Retinal pigment epithelial cell (primary cell): ENCODE results near the gene GPR21.

ENCODE experiments used
- DNase-seq: peaks from one replicate; pipeline ENCODE4 v3.0.0-alpha.2; 2010; ENCODE audit warnings: low read depth
- H3K4me3 ChIP-seq: 2 replicates; pipeline ENCODE4 v1.5.1; 2011; ENCODE audit warnings: mild to moderate bottlenecking, low read length, control low read depth, moderate library complexity
- TF ChIP-seq, protein P1 (sequence below): conservative IDR thresholded peaks from 2 replicates; pipeline ENCODE4 v1.5.1; 2011; ENCODE audit warnings: low read depth, low read length, control low read depth, inconsistent platforms

Gene GPR21

GRCh38 chr9:123048748-123049147, 15.3 kb downstream of the GPR21 start:
- no peak overlapping the region for H3K4me3 ChIP-seq
- no peak for DNase-seq
- TF ChIP-seq, protein P1, sequence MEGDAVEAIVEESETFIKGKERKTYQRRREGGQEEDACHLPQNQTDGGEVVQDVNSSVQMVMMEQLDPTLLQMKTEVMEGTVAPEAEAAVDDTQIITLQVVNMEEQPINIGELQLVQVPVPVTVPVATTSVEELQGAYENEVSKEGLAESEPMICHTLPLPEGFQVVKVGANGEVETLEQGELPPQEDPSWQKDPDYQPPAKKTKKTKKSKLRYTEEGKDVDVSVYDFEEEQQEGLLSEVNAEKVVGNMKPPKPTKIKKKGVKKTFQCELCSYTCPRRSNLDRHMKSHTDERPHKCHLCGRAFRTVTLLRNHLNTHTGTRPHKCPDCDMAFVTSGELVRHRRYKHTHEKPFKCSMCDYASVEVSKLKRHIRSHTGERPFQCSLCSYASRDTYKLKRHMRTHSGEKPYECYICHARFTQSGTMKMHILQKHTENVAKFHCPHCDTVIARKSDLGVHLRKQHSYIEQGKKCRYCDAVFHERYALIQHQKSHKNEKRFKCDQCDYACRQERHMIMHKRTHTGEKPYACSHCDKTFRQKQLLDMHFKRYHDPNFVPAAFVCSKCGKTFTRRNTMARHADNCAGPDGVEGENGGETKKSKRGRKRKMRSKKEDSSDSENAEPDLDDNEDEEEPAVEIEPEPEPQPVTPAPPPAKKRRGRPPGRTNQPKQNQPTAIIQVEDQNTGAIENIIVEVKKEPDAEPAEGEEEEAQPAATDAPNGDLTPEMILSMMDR: no peak

- no peak overlapping the region for H3K4me3 ChIP-seq
- peak; percentile 76 for DNase-seq
- TF ChIP-seq, protein P1: no peak
Measured at GRCh38 chr9:123049589-123050222, 16.2 kb downstream of the GPR21 start.

GRCh38 chr9:123053046-123053445, 19.6 kb downstream of the GPR21 start:
- no peak overlapping the region for H3K4me3 ChIP-seq
- DNase-seq: no peak
- TF ChIP-seq, protein P1: no peak

GRCh38 chr9:123053711-123054110, 20.2 kb downstream of the GPR21 start:
- no peak overlapping the region for H3K4me3 ChIP-seq
- DNase-seq: no peak
- TF ChIP-seq, protein P1: no peak

DNA sequence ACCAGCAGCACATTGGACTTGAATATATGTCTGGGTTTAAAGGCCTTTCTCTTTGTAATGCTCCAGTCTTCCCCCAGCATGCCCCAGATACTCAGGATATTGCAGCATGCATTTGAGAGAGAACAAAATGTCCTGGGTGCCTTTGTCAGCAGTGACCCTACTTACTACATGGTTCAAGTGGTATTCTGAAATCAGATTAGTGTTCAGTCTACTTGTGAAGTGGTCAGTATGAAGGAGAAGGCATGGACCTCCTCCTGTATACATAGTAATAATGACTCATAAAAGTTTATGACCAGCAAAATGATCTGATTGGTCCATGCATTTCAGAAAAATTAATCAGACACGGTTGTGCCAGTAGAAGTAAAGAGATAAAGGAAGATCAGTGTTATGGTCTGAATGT, 25.4 kb downstream of the GPR21 start:
- DNase-seq: no peak
- TF ChIP-seq, protein P1: no peak
- H3K4me3 ChIP-seq: no peak overlapping the region

DNA sequence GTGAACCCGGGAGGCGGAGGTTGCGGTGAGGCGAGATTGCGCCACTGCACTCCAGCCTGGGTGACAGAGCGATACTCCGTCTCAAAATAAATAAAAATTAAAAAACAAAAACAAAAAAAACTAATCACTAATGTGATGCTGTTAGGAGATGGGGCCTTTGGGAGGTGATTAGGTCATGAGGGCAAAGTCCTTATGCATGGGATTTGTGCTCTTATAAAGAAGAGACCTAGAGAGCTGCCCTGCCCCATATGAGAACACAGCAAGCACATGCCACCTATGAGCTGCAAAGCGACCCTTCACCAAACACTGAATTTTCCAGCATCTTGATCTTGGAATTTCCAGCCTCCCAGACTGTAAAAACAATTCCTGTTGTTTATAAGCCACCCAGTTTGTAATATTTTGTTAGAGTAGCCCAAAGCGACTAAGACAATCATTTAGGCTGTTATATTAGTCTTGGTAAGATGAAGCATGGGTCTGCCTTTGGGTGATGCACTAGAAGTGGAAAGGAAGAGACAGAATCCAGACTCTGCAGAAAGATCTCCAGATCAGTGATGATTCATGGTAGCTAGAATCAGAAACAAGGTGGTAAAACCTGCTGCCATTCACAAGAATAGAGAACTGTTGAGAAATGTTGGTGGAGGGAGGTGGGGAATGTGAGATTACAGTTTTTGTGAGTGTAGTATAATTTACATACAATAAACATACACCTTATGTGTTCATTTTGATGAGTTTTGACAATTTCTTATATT, 26.2 kb downstream of the GPR21 start:
- DNase-seq: no peak
- no peak overlapping the region for H3K4me3 ChIP-seq
- TF ChIP-seq, protein P1: no peak

GRCh38 chr9:123061216-123061615, 27.7 kb downstream of the GPR21 start:
- DNase-seq: no peak
- TF ChIP-seq, protein P1: no peak
- H3K4me3 ChIP-seq: no peak overlapping the region
